Cardiac muscle cell (in vitro differentiated cells and primary cell): ENCODE measurements around the gene TGFBR2. TPM values are rescaled to one million over a fixed set of nuclear protein-coding genes. Genes with fewer than 3 reads are reported as not detected.

Experiments
- DNase-seq, 2 donors: peaks; one replicate each; pipeline versions ENCODE4 v3.0.0 to v3.0.0-alpha.2; 2010 to 2017; ENCODE audit warnings: low read depth in 1 of 2, low spot score in 1 of 2
- H3K27ac ChIP-seq: fragments of 200-600 bp; sonication (generic); 2 replicates; pipeline ENCODE4 v1.5.1; 2016
- H3K27me3 ChIP-seq: fragments of 200-600 bp; sonication (generic); 2 replicates; pipeline ENCODE4 v1.6.0; 2016; ENCODE audit warnings: control low read depth
- H3K36me3 ChIP-seq: fragments of 200-600 bp; sonication (generic); 2 replicates; pipeline ENCODE4 v1.5.1; 2016; ENCODE audit warnings: control low read depth
- H3K4me1 ChIP-seq: fragments of 200-600 bp; sonication (generic); 2 replicates; pipeline ENCODE4 v1.8.1; 2017; ENCODE audit warnings: low read depth, mild to moderate bottlenecking, mixed run types
- H3K4me3 ChIP-seq: fragments of 200-600 bp; sonication (generic); 2 replicates; pipeline ENCODE4 v1.5.1; 2016; ENCODE audit warnings: mild to moderate bottlenecking
- H3K9me3 ChIP-seq: fragments of 200-600 bp; sonication (generic); 2 replicates; pipeline ENCODE4 v1.5.1; 2017; ENCODE audit warnings: low read depth, mild to moderate bottlenecking, control low read depth
- CTCF ChIP-seq: IDR thresholded peaks from 2 replicates; pipeline ENCODE4 v1.5.1; 2012; ENCODE audit warnings: low read depth, mild to moderate bottlenecking, low read length
- polyA plus RNA-seq: library from polyadenylated mRNA; unstranded; fragments of >200 nt; fragmentation: Nextera tagmentation; extraction: Ambion mirVana; gene quantifications from 2 replicates; pipeline ENCODE4 v1.2.1, GENCODE V29; 2016
- total RNA-seq: library from RNA; depleted of rRNA; stranded (reverse); fragments of >200 nt; gene quantifications from 2 replicates; pipeline ENCODE4 v1.2.3, GENCODE V29; 2016

The TGFBR2 gene
- total and polyA plus RNA-seq, 2 experiments from 2014 or later: 7.0 to 11.2 TPM

DNA sequence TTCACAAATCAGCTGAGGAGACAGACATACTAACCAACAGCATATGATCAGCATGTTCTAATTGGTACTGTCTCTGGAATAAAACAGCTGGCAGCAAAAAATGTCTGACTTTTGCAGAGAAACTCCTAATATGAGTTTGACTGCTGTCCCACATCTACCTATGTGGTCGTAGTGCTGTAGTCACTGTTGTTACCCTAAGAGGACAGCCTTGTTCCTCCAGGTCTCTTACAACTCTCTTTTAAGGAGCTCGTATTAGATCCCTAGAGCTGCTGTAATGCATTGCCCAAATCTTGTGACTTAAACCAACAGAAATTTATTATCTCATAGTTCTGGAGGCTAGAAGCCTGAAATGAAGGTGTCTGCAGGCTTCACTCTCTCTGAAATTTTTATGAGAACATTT, 92.1 kb downstream of the TGFBR2 start:
- Histone ChIP-seq H3K27ac (no peak overlapping the region), H3K4me3 (no peak overlapping the region), H3K4me1 (peaks cover 13% of the 10 kb centered on the region), H3K27me3 (no peaks in the 10 kb centered on the region), H3K36me3 (no peaks in the 10 kb centered on the region), H3K9me3 (no peaks in the 10 kb centered on the region)
- DNase-seq: no peak
- TF ChIP-seq CTCF: no peak

DNA sequence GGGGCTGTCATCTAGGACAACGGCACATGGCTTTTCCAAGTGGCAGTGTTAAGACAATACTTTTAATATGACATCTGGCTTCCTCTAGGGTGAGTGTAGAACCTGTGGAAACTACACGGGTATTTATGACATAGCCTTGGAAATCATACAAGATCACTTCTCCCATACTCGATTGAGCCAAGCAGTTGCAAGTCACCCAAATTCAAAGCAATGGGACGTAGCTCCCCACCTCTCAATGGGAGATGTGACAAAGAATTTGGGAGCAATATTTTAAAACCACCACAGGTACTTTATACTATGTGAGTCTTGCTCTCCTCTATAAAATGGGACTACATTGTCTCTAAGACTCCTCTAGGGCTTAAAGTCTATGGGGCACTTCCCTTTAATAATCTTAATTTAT, 93.5 kb downstream of the TGFBR2 start:
- H3K27ac ChIP-seq: no peak overlapping the region
- no peaks in the 10 kb centered on the region for H3K36me3 ChIP-seq
- H3K4me3 ChIP-seq: no peak overlapping the region
- no peaks in the 10 kb centered on the region for H3K9me3 ChIP-seq
- H3K27me3 ChIP-seq: no peaks in the 10 kb centered on the region
- TF ChIP-seq CTCF: no peak
- peaks cover 13% of the 10 kb centered on the region for H3K4me1 ChIP-seq
- no peak for DNase-seq

- DNase-seq: no peak
- Histone ChIP-seq H3K27me3 (no peaks in the 10 kb centered on the region), H3K36me3 (no peaks in the 10 kb centered on the region), H3K9me3 (no peaks in the 10 kb centered on the region), H3K4me3 (no peak overlapping the region), H3K4me1 (peaks cover 13% of the 10 kb centered on the region), H3K27ac (no peak overlapping the region)
- no peak for TF ChIP-seq CTCF
These were observed 94.4 kb downstream of the TGFBR2 start for GRCh38 chr3:30700702-30701321.

DNA sequence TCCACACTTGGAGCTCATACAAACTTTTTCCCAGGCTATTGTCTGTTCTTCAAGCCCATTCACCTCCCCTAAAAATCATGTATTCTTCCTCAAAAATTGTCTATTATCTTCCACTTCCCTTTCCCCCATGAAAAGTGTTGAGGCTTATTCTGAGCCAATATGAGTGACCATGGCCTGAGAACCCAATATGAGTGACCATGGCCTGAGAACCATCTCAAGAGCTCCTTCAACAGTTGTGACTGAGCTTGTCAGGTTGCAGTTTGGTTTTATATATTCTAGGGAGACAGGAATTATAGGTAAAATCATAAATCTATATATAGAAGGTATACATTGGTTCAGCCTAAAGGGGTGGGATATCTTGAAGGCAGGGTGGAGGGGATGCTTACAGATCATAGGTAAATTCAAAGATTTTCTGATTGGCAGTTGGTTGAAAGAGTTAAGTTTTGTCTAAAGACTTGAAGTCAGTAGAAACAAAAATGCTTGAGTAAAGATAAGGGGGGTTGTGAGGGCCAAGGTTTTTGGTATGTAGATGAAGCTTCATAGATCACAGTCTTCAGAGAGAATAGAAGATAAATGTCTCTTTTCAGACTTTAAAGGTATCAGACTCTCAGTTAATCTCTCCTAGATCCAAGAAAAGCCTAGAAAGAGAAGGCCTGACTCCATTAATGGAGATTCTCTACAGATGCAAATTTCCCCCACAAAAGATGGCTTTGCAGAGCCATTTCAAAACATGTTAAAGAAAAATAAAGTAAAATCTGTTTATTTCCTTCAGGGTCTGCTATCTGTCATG, 95.8 kb downstream of the TGFBR2 start:
- DNase-seq: no peak
- H3K36me3 ChIP-seq: no peaks in the 10 kb centered on the region

DNA sequence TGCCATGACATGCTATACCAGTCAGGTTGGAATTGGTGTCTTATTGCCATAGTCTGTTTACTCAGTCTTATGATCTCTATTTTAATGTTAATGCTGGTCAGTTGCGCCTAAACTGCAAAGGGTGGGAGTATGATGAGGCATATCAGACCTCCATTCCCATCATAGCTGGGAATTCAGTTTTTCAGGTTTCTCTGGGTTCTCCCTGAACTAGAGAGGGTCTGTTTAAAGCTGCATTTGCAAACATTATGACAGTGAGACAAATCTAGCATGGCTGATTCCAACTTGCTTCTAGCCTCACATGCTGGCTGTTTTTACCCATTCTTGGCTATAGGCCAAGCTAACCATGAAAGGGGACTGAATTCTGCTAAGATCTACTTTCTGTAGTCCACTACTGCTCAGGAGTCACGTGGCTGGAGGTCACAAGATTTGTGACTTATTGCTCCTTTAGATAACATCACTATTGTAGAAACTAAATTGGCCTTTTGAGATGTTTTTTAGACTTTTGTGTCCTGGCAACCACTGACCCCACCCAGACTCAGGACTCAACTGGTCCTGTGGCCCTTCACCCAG, 96.5 kb downstream of the TGFBR2 start:
- no peaks in the 10 kb centered on the region for H3K27me3 ChIP-seq
- no peak for DNase-seq
- H3K9me3 ChIP-seq: no peaks in the 10 kb centered on the region
- no peak overlapping the region for H3K4me3 ChIP-seq
- no peak overlapping the region for H3K27ac ChIP-seq
- TF ChIP-seq CTCF: no peak
- H3K4me1 ChIP-seq: no peaks in the 10 kb centered on the region
- H3K36me3 ChIP-seq: no peaks in the 10 kb centered on the region

More for the DNA sequence above, 95.8 kb downstream of the TGFBR2 start:
- Histone ChIP-seq H3K27ac (no peak overlapping the region), H3K27me3 (no peaks in the 10 kb centered on the region), H3K4me1 (peaks cover 4% of the 10 kb centered on the region), H3K9me3 (no peaks in the 10 kb centered on the region), H3K4me3 (no peak overlapping the region)
- no peak for TF ChIP-seq CTCF
